ENCODE results near the gene RNFT2.
"Not testable (repeated sequence)": the region's sequence is repeated elsewhere in the genome, so short reads cannot be mapped to it uniquely, and the experiment has no call there.

The RNFT2 gene

GRCh38 chr12:116710370-116711150, 27.6 kb upstream of the RNFT2 start:
- DNase-seq (ENCODE audit: low spot score) = no peak

- no peak for DNase-seq (ENCODE audit: low spot score)
Measured at GRCh38 chr12:116712458-116713303, 25.4 kb upstream of the RNFT2 start.

- DNase-seq (ENCODE audit: low spot score) = no peak
Measured at GRCh38 chr12:116713527-116713926, 24.6 kb upstream of the RNFT2 start.

GRCh38 chr12:116714175-116714574, 23.9 kb upstream of the RNFT2 start:
- no peak for DNase-seq (ENCODE audit: low spot score)

GRCh38 chr12:116717466-116718437, 20.4 kb upstream of the RNFT2 start:
- no peak for DNase-seq (ENCODE audit: low spot score)

GRCh38 chr12:116718655-116719454, 19.3 kb upstream of the RNFT2 start:
- no peak for DNase-seq (ENCODE audit: low spot score)

GRCh38 chr12:116719731-116720528, 18.2 kb upstream of the RNFT2 start:
- no peak for DNase-seq (ENCODE audit: low spot score)

GRCh38 chr12:116722245-116722644, 15.9 kb upstream of the RNFT2 start:
- DNase-seq (ENCODE audit: low spot score) = no peak

- DNase-seq (ENCODE audit: low spot score) = no peak
Measured at GRCh38 chr12:116726694-116727093, 11.4 kb upstream of the RNFT2 start.

GRCh38 chr12:116727261-116727660, 10.9 kb upstream of the RNFT2 start:
- no peak for DNase-seq (ENCODE audit: low spot score)

GRCh38 chr12:116727891-116728290, 10.2 kb upstream of the RNFT2 start:
- DNase-seq (ENCODE audit: low spot score) = no peak

- no peak for DNase-seq (ENCODE audit: low spot score)
Measured at GRCh38 chr12:116731801-116732200, 6.3 kb upstream of the RNFT2 start.

GRCh38 chr12:116734156-116734768, 3.9 kb upstream of the RNFT2 start:
- no peak for DNase-seq (ENCODE audit: low spot score)

GRCh38 chr12:116735084-116735483, 3.0 kb upstream of the RNFT2 start:
- no peak for DNase-seq (ENCODE audit: low spot score)

- no peak for DNase-seq (ENCODE audit: low spot score)
Measured at GRCh38 chr12:116735951-116736599, 2.0 kb upstream of the RNFT2 start.

- DNase-seq (ENCODE audit: low spot score) = peak; percentile 62
Measured at GRCh38 chr12:116736962-116737773, 947 bp upstream of the RNFT2 start.

GRCh38 chr12:116739381-116739887, 1.3 kb downstream of the RNFT2 start:
- no peak for DNase-seq (ENCODE audit: low spot score)

GRCh38 chr12:116742787-116743186, 4.7 kb downstream of the RNFT2 start:
- not testable (repeated sequence) for DNase-seq (ENCODE audit: low spot score)
